Measurements from ENCODE around the gene CP. TPM values are rescaled to one million over a fixed set of nuclear protein-coding genes. Genes with fewer than 3 reads are reported as not detected.
A peak's percentile ranks its signal among the peaks of the same experiment; 100 is the strongest.

The CP gene
- total and polyA plus RNA-seq, 11 donors, result 0.68 to 5.5 (median 3.5) TPM

DNA sequence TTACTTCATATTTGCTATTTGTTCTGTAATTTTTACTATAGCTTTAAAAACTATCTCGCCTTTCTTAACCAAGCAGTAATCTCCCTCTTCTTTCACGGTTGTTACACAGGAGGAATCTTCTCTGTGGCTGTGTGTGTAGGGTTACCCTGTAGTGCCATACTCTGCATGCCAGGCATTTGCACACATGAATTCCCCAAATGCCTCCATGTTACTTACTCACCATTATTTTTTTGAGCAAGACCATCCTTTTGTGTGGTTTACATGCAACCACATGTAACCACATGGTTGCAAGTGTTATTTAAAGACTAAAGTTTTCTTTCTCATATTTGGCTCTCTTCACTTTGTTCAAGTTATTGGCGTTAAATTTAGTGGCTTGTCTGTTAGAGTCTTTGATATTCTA is 46.7 kb downstream of the CP start:
- WGBS, 4 donors, result 83 to 92% (median 85%) methylated on average over 3 of the region's 3 CpGs
- Histone ChIP-seq H3K9me3 (peaks cover 0 to 6% (median 0%) of the 10 kb centered on the region in 12 donors), H3K4me3 (no peak overlapping the region), H3K27me3 (no peaks in the 10 kb centered on the region), H3K4me1 (peaks cover 0 to 11% (median 6%) of the 10 kb centered on the region in 12 donors), H3K27ac (no peak overlapping the region), H3K36me3 (peaks cover 0 to 65% (median 50%) of the 10 kb centered on the region in 9 donors)
- DNase-seq (no peak), ATAC-seq (no peak)
- intact Hi-C loops (cut with DNase I), result no loop called here
- TF ChIP-seq, protein P1, sequence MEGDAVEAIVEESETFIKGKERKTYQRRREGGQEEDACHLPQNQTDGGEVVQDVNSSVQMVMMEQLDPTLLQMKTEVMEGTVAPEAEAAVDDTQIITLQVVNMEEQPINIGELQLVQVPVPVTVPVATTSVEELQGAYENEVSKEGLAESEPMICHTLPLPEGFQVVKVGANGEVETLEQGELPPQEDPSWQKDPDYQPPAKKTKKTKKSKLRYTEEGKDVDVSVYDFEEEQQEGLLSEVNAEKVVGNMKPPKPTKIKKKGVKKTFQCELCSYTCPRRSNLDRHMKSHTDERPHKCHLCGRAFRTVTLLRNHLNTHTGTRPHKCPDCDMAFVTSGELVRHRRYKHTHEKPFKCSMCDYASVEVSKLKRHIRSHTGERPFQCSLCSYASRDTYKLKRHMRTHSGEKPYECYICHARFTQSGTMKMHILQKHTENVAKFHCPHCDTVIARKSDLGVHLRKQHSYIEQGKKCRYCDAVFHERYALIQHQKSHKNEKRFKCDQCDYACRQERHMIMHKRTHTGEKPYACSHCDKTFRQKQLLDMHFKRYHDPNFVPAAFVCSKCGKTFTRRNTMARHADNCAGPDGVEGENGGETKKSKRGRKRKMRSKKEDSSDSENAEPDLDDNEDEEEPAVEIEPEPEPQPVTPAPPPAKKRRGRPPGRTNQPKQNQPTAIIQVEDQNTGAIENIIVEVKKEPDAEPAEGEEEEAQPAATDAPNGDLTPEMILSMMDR (IDR thresholded peaks at IDR 0.05), result no peak
- no peak for TF ChIP-seq POLR2A (IDR thresholded peaks at IDR 0.05)

DNA sequence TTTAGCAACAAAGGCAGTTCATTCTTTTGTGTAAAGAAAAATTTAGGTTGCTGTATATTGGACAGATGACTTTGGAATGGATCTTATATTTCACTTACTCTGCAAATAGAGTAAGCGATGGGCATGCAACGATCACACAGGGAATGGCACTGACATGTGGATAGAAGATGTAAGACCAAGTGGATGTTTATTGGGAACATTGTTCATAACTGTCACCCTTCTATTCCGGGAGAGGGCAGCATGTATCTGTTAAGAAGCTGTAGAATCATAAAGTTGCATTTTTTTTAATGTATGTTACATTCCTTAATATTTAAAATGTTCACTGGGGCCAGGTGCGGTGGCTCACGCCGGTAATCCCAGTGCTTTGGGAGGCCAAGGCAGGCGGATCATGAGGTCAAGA is 51.0 kb downstream of the CP start:
- no peaks in the 10 kb centered on the region for H3K27me3 ChIP-seq
- no peak overlapping the region for H3K27ac ChIP-seq
- no peaks in the 10 kb centered on the region for H3K4me1 ChIP-seq
- WGBS, 4 donors, result 97 to 98% (median 97%) methylated on average over 7 of the region's 7 CpGs
- ATAC-seq (no peak), DNase-seq (no peak)
- no peak overlapping the region for H3K4me3 ChIP-seq
- peaks cover 0 to 97% (median 83%) of the 10 kb centered on the region in 9 donors for H3K36me3 ChIP-seq
- peaks cover 0 to 4% (median 0%) of the 10 kb centered on the region in 12 donors for H3K9me3 ChIP-seq
- intact Hi-C loops (cut with DNase I), result no loop called here
- TF ChIP-seq, protein P1 (IDR thresholded peaks at IDR 0.05), result no peak
- no peak for TF ChIP-seq POLR2A (IDR thresholded peaks at IDR 0.05)

DNA sequence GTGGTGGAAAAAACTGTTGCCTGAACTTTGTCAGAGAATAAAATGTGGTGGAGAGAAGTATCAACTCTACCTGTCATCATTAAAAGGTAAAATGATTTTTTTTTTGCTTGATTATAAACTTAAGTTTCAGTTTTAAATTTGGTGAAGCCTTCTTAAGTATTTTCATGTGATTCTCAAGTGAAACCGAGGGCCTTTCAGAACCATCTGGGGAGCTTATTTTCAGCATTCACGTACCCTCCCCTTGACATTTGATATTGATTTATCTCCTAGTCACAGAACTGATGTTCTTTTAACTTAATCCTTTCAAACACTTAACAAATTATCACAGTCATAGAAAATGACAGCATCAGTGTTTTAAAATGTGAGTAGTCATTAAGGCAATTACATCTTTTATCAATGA is 53.7 kb downstream of the CP start:
- Histone ChIP-seq H3K27ac (no peak overlapping the region), H3K36me3 (peaks cover 0 to 100% (median 95%) of the 10 kb centered on the region in 9 donors), H3K27me3 (no peaks in the 10 kb centered on the region), H3K9me3 (no peaks in the 10 kb centered on the region), H3K4me1 (no peaks in the 10 kb centered on the region), H3K4me3 (no peak overlapping the region)
- ATAC-seq (no peak), DNase-seq (no peak)
- TF ChIP-seq POLR2A (IDR thresholded peaks at IDR 0.05), result no peak
- TF ChIP-seq, protein P1 (IDR thresholded peaks at IDR 0.05), result no peak
- intact Hi-C loops (cut with DNase I), result no loop called here
- 89 to 97% (median 93%) methylated on average over 2 of the region's 2 CpGs for WGBS, 4 donors

DNA sequence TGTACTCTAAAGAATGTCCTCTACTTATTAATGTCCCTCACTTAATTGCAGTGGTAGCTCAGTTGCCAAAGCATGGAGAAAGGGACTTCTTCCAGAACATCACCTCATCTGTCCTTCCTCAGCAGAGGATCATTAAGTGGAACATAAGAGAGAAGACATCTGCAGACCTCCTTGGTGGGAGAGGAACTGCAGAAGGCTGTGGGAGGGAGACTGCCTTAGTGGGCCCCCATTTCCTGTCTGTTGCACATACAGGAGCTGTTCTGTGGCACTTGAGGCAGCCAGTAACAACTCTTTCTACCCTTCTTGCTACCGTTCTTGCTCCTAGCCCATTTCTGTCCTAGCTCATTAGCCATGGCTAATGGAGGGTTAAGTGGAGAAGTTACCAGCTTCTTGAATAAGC is 58.6 kb downstream of the CP start:
- Histone ChIP-seq H3K9me3 (no peaks in the 10 kb centered on the region), H3K27me3 (no peaks in the 10 kb centered on the region), H3K27ac (peak overlapping the region in 1 of 12 donors; percentile 35), H3K4me1 (peaks cover 0 to 3% (median 0%) of the 10 kb centered on the region in 12 donors), H3K4me3 (no peak overlapping the region), H3K36me3 (peaks cover 0 to 98% (median 90%) of the 10 kb centered on the region in 9 donors)
- TF ChIP-seq POLR2A (IDR thresholded peaks at IDR 0.05), result no peak
- TF ChIP-seq, protein P1 (IDR thresholded peaks at IDR 0.05), result no peak
- no peak for DNase-seq
- 48 to 62% (median 52%) methylated on average over 1 of the region's 1 CpG for WGBS, 4 donors
- intact Hi-C loops (cut with DNase I), result no loop called here
- ATAC-seq, result no peak
